Fibroblast of the aortic adventitia (primary cell): ENCODE measurements around the gene MEI4. TPM values are rescaled to one million over a fixed set of nuclear protein-coding genes. Genes with fewer than 3 reads are reported as not detected.

Experiments used
- DNase-seq: peaks from one replicate; pipeline ENCODE4 v3.0.0-alpha.2; 2010; ENCODE audit warnings: low read depth
- H3K4me3 ChIP-seq: 2 replicates; pipeline ENCODE4 v1.5.1; 2011; ENCODE audit warnings: low read depth, mild to moderate bottlenecking, control low read depth, low read length, moderate library complexity
- CTCF ChIP-seq: IDR thresholded peaks from 2 replicates; pipeline ENCODE4 v1.5.1; 2011; ENCODE audit warnings: mild to moderate bottlenecking, low read length, control low read depth, inconsistent platforms; ENCODE audit not compliant: insufficient read depth
- total RNA-seq: library from RNA; depleted of rRNA; stranded (reverse); fragments of >200 nt; gene quantifications from 2 replicates; pipeline ENCODE4 v1.2.3, GENCODE V29; 2012; ENCODE audit warnings: low replicate concordance

MEI4 gene
- total RNA-seq, result not detected in 2 replicates

GRCh38 chr6:77652739-77653138, at the start of gene MEI4:
MEI4 (plus strand) TSS chr6:77653039; CDS start chr6:77690672, 37,633 bp downstream.
- H3K4me3 ChIP-seq, result no peak within 1 kb of the TSS
- no peak for TF ChIP-seq CTCF
- DNase-seq, result no peak

- DNase-seq, result no peak
- TF ChIP-seq CTCF, result no peak
- no peak overlapping the region for H3K4me3 ChIP-seq
Observed at GRCh38 chr6:77604476-77604875, 48.4 kb upstream of the MEI4 start.

GRCh38 chr6:77607004-77607403, 45.8 kb upstream of the MEI4 start:
- no peak for TF ChIP-seq CTCF
- no peak for DNase-seq
- H3K4me3 ChIP-seq, result no peak overlapping the region

- H3K4me3 ChIP-seq, result no peak overlapping the region
- DNase-seq, result no peak
- TF ChIP-seq CTCF, result no peak
Observed at GRCh38 chr6:77609106-77609505, 43.7 kb upstream of the MEI4 start.

GRCh38 chr6:77619114-77619513, 33.7 kb upstream of the MEI4 start:
- DNase-seq, result no peak
- TF ChIP-seq CTCF, result no peak
- H3K4me3 ChIP-seq, result no peak overlapping the region

GRCh38 chr6:77620278-77620882, 32.5 kb upstream of the MEI4 start:
- no peak for TF ChIP-seq CTCF
- H3K4me3 ChIP-seq, result no peak overlapping the region
- no peak for DNase-seq

GRCh38 chr6:77624515-77624914, 28.3 kb upstream of the MEI4 start:
- TF ChIP-seq CTCF, result no peak
- H3K4me3 ChIP-seq, result no peak overlapping the region
- no peak for DNase-seq
